Measurements from ENCODE around the gene OTX2.

DNA sequence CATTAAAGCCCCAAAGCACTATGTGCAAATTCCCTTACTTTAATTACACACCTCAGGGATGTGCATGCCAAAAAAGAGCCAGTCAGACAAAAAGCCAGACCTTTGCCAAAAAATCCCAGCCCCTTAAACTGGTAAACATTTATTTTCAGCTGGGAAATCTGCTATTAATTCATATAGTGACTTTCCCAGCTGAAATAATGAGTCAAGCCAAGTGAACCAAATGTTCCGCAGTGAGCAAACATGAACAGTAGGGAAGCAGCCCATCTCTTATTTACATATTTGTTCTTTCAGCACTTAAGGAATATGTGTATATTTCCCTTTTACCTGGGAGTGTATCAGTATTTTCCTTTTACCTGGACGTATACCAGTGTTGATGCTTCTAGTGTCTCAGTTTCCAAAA is 44.0 kb upstream of the OTX2 start:
- TF ChIP-seq TEAD4 (IDR thresholded peaks at IDR 0.05) (no peak), NFIC (IDR thresholded peaks at IDR 0.05) (no peak), EGR1 (IDR thresholded peaks at IDR 0.05) (no peak), YY1 (IDR thresholded peaks at IDR 0.05; ENCODE audit: low read depth) (no peak), FOXM1 (IDR thresholded peaks at IDR 0.05; ENCODE audit: borderline replicate concordance, low read depth) (no peak), EP300 (IDR thresholded peaks at IDR 0.05; ENCODE audit: borderline replicate concordance) (no peak), ZBTB7A (IDR thresholded peaks at IDR 0.05; ENCODE audit: low read depth) (no peak), CEBPB (IDR thresholded peaks at IDR 0.05) (no peak), TAF1 (IDR thresholded peaks at IDR 0.05; ENCODE audit: low read depth) (no peak)
- TF ChIP-seq, protein P1, sequence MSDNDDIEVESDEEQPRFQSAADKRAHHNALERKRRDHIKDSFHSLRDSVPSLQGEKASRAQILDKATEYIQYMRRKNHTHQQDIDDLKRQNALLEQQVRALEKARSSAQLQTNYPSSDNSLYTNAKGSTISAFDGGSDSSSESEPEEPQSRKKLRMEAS (IDR thresholded peaks at IDR 0.05), result no peak
